Neural cell (in vitro differentiated cells): ENCODE results near the gene TMEM107.

Experiments
- EZH2 ChIP-seq: fragments of 200-600, 300-800 bp; shearing (Covaris generic), sonication (generic); IDR thresholded peaks from 2 replicates; pipeline ENCODE4 v1.6.1; 2014; ENCODE audit warnings: antibody characterized with exemption, low read length, borderline replicate concordance, mild to moderate bottlenecking; ENCODE audit not compliant: insufficient read depth, poor library complexity, severe bottlenecking
- SMC3 ChIP-seq: fragments of 450-650 bp; conservative IDR thresholded peaks from 2 replicates; pipeline ENCODE4 v1.6.1; 2014; ENCODE audit warnings: antibody characterized with exemption, mild to moderate bottlenecking, moderate library complexity; ENCODE audit not compliant: poor library complexity
- TF ChIP-seq, protein P1 (sequence below): IDR thresholded peaks from 2 replicates; pipeline ENCODE4 v1.6.1; 2012; ENCODE audit warnings: borderline replicate concordance
- TF ChIP-seq, protein P2 (sequence below): fragments of 450-650 bp; IDR thresholded peaks from 2 replicates; pipeline ENCODE4 v1.5.1; 2014; ENCODE audit warnings: antibody characterized with exemption, mild to moderate bottlenecking, moderate library complexity; ENCODE audit not compliant: poor library complexity, severe bottlenecking

DNA sequence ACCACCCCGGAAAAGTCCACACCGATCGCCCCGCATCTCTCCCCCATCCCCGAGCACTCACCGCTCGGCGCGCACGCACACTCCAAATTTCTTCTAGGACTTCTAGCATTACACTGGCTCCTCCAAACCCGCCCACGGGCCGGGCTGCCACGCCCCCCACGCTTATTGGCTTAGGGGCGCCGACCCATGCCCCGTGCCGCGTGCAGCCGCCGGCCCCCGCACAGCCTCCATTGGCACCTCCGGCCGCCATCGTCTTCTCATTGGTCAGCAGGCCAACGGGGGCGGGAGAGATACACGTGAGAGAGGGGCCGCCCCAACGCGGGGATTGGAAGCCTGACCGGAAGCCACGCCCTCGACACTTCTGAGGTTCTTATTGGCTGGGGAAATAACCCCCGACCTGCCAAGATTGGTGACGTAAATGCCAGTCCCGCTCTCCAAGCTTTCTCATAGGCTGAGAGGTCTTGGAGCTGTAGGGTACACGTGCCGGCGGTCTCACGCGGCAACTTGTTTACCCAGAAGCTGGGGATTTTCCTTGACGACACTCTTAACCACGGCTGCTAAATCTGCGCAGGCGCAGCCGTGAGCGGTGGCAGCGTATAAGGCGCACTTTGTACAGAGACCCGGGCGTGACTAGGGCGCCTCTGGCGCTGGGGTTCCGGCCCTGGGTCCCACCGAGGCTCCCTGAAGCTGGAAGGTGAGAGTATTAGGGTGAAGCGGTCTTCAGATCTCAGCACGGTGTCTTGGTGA, 19.8 kb downstream of the TMEM107 start:
- TF ChIP-seq, protein P1, sequence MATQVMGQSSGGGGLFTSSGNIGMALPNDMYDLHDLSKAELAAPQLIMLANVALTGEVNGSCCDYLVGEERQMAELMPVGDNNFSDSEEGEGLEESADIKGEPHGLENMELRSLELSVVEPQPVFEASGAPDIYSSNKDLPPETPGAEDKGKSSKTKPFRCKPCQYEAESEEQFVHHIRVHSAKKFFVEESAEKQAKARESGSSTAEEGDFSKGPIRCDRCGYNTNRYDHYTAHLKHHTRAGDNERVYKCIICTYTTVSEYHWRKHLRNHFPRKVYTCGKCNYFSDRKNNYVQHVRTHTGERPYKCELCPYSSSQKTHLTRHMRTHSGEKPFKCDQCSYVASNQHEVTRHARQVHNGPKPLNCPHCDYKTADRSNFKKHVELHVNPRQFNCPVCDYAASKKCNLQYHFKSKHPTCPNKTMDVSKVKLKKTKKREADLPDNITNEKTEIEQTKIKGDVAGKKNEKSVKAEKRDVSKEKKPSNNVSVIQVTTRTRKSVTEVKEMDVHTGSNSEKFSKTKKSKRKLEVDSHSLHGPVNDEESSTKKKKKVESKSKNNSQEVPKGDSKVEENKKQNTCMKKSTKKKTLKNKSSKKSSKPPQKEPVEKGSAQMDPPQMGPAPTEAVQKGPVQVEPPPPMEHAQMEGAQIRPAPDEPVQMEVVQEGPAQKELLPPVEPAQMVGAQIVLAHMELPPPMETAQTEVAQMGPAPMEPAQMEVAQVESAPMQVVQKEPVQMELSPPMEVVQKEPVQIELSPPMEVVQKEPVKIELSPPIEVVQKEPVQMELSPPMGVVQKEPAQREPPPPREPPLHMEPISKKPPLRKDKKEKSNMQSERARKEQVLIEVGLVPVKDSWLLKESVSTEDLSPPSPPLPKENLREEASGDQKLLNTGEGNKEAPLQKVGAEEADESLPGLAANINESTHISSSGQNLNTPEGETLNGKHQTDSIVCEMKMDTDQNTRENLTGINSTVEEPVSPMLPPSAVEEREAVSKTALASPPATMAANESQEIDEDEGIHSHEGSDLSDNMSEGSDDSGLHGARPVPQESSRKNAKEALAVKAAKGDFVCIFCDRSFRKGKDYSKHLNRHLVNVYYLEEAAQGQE = peak; percentile 59
- TF ChIP-seq EZH2 (no peak), SMC3 (no peak)
- TF ChIP-seq, protein P2, sequence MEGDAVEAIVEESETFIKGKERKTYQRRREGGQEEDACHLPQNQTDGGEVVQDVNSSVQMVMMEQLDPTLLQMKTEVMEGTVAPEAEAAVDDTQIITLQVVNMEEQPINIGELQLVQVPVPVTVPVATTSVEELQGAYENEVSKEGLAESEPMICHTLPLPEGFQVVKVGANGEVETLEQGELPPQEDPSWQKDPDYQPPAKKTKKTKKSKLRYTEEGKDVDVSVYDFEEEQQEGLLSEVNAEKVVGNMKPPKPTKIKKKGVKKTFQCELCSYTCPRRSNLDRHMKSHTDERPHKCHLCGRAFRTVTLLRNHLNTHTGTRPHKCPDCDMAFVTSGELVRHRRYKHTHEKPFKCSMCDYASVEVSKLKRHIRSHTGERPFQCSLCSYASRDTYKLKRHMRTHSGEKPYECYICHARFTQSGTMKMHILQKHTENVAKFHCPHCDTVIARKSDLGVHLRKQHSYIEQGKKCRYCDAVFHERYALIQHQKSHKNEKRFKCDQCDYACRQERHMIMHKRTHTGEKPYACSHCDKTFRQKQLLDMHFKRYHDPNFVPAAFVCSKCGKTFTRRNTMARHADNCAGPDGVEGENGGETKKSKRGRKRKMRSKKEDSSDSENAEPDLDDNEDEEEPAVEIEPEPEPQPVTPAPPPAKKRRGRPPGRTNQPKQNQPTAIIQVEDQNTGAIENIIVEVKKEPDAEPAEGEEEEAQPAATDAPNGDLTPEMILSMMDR = peak; percentile 28
